Activated naive CD4-positive, alpha-beta T cell treated with anti-CD3 and anti-CD28 coated beads for 36 hours (primary cell): ENCODE results near the gene MAP1LC3C. TPM values are rescaled to one million over a fixed set of nuclear protein-coding genes. Genes with fewer than 3 reads are reported as not detected.
"Not testable (repeated sequence)": the region's sequence is repeated elsewhere in the genome, so short reads cannot be mapped to it uniquely, and the experiment has no call there.

Experiments
- CTCF ChIA-PET: fragments of 350-600 bp; sonication (Branson Sonifier 250); formaldehyde crosslinking; loops from one replicate; lab custom pipeline; 2021; ENCODE audit warnings: antibody characterized with exemption; lab: Charles Lee
- DNase-seq: peaks from one replicate; pipeline ENCODE4 v3.0.0-alpha.2; 2020
- H3K27ac Mint-ChIP-seq: one replicate; pipeline ENCODE4 v1.8.0; 2021; ENCODE audit warnings: mild to moderate bottlenecking, mixed read lengths
- H3K27me3 Mint-ChIP-seq: one replicate; pipeline ENCODE4 v1.8.0; 2021; ENCODE audit warnings: low read depth, mixed read lengths
- H3K36me3 Mint-ChIP-seq: one replicate; pipeline ENCODE4 v1.8.0; 2021; ENCODE audit warnings: low read depth, mixed read lengths
- H3K4me1 Mint-ChIP-seq: one replicate; pipeline ENCODE4 v1.8.0; 2021; ENCODE audit warnings: low read depth, mixed read lengths
- H3K4me3 Mint-ChIP-seq: one replicate; pipeline ENCODE4 v1.8.0; 2021; ENCODE audit warnings: mild to moderate bottlenecking, moderate library complexity, mixed read lengths
- H3K9me3 Mint-ChIP-seq: one replicate; pipeline ENCODE4 v1.8.0; 2021; ENCODE audit warnings: mixed read lengths
- intact Hi-C: fragments of 100-400 bp; cut with micrococcal nuclease; formaldehyde crosslinking; loops from one replicate; pipeline ENCODE4 v1.15.1; 2023
- total RNA-seq, 2 experiments: library from RNA; stranded (reverse); gene quantifications; one replicate each; pipeline ENCODE4 v1.2.3, GENCODE V29; 2021

Gene MAP1LC3C
- total RNA-seq, 2 experiments from 2014 or later, result not detected

GRCh38 chr1:241988389-241988930 lies 10.4 kb downstream of the MAP1LC3C start:
- H3K9me3 Mint-ChIP-seq, intact Hi-C loops, CTCF ChIA-PET, H3K27ac Mint-ChIP-seq, H3K4me1 Mint-ChIP-seq, H3K27me3 Mint-ChIP-seq, H3K4me3 Mint-ChIP-seq, DNase-seq, H3K36me3 Mint-ChIP-seq: not testable (repeated sequence)

- Mint-ChIP-seq H3K4me1 (no peaks in the 10 kb centered on the region), H3K36me3 (no peaks in the 10 kb centered on the region), H3K27ac (no peak overlapping the region), H3K4me3 (no peak overlapping the region), H3K27me3 (no peaks in the 10 kb centered on the region), H3K9me3 (no peaks in the 10 kb centered on the region)
- CTCF ChIA-PET, result interaction anchor here (0.7 to 2.2 kb wide), 7 partner anchors 10 to 375 kb away, joined by 3 to 17 read pairs (median 5); partner anchors contain the start of gene MAP1LC3C
- intact Hi-C loops, result loop anchor here (1.0 to 2.0 kb wide), 2 partner anchors 89 to 375 kb away; no protein-coding TSS in a partner anchor
- DNase-seq, result peak; percentile 43
Measured at GRCh38 chr1:241985787-241986186, 13.1 kb downstream of the MAP1LC3C start.

- intact Hi-C loops, result no loop called here
- no peaks in the 10 kb centered on the region for H3K9me3 Mint-ChIP-seq
- no peaks in the 10 kb centered on the region for H3K36me3 Mint-ChIP-seq
- H3K4me3 Mint-ChIP-seq, result no peak overlapping the region
- no peak overlapping the region for H3K27ac Mint-ChIP-seq
- H3K4me1 Mint-ChIP-seq, result no peaks in the 10 kb centered on the region
- CTCF ChIA-PET, result no interaction called here
- peaks cover 2% of the 10 kb centered on the region for H3K27me3 Mint-ChIP-seq
- DNase-seq, result no peak
Measured at GRCh38 chr1:241979926-241980325, 19.0 kb downstream of the MAP1LC3C start.

DNA sequence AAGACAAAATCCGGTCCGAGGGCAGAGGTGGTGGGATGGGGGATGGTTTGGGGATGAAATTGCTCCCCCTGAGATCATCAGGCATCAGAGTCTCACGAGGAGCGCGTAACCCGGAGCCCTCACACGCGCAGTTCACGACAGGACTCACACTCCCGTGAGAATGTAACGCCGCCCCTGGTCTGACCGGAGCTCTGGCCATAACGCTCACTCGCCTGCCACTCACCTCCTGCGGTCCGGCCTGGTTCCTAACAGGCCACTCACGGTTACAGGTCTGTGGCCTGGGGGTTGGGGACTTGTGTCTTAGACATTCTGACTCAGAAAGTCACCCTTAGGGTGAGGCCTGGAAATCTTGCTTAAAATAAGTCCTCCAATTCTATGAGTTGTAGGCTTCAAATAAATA lies 19.8 kb downstream of the MAP1LC3C start:
- no peak for DNase-seq
- Mint-ChIP-seq H3K27me3 (peaks cover 2% of the 10 kb centered on the region), H3K4me3 (no peak overlapping the region), H3K9me3 (no peaks in the 10 kb centered on the region), H3K36me3 (no peaks in the 10 kb centered on the region), H3K27ac (no peak overlapping the region), H3K4me1 (no peaks in the 10 kb centered on the region)
- CTCF ChIA-PET, result no interaction called here
- intact Hi-C loops, result no loop called here

GRCh38 chr1:241976229-241976628 lies 22.7 kb downstream of the MAP1LC3C start:
- Mint-ChIP-seq H3K36me3 (no peaks in the 10 kb centered on the region), H3K9me3 (no peaks in the 10 kb centered on the region), H3K4me1 (no peaks in the 10 kb centered on the region), H3K4me3 (no peak overlapping the region), H3K27me3 (peaks cover 2% of the 10 kb centered on the region), H3K27ac (no peak overlapping the region)
- intact Hi-C loops, result no loop called here
- CTCF ChIA-PET, result no interaction called here
- DNase-seq, result no peak

DNA sequence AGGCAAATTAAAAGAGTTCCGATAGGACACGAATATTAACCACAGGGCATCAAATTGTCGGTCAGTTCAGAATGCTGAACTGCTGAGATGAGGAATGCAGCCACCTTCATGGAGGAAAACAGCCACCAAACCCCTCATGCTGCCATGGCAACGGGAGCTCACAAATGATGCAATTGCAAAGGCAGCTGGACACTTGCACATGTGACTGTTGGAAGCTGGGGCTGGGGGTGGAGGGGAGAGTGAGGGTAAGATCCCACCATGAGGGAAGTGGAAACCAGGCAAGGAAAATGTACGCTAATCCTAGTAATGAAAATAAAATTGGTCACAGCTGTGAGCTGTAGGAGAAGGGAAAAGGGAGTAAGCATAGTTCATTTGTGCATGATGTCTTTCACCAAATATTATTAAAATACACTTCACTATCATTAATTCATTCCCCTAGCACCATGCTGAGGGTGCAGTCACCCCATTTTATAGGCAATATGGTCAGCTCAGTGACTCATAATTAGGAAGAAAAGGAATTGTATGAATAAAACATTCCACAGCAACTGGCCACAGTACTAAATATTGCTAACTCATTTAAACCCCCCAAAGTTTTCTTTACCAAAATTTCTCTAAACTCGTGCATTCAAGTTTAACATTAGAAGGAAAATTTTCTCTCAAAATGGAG lies 26.1 kb downstream of the MAP1LC3C start:
- DNase-seq, result no peak
- intact Hi-C loops, result no loop called here
- no peaks in the 10 kb centered on the region for H3K27me3 Mint-ChIP-seq
- no peaks in the 10 kb centered on the region for H3K36me3 Mint-ChIP-seq
- H3K27ac Mint-ChIP-seq, result no peak overlapping the region
- H3K4me3 Mint-ChIP-seq, result no peak overlapping the region
- H3K4me1 Mint-ChIP-seq, result no peaks in the 10 kb centered on the region
- CTCF ChIA-PET, result no interaction called here
- no peaks in the 10 kb centered on the region for H3K9me3 Mint-ChIP-seq

GRCh38 chr1:241968611-241969010 lies 30.3 kb downstream of the MAP1LC3C start:
- no peaks in the 10 kb centered on the region for H3K27me3 Mint-ChIP-seq
- no peak overlapping the region for H3K27ac Mint-ChIP-seq
- intact Hi-C loops, result no loop called here
- no peaks in the 10 kb centered on the region for H3K9me3 Mint-ChIP-seq
- no peaks in the 10 kb centered on the region for H3K4me1 Mint-ChIP-seq
- no peak for DNase-seq
- CTCF ChIA-PET, result no interaction called here
- no peak overlapping the region for H3K4me3 Mint-ChIP-seq
- no peaks in the 10 kb centered on the region for H3K36me3 Mint-ChIP-seq

DNA sequence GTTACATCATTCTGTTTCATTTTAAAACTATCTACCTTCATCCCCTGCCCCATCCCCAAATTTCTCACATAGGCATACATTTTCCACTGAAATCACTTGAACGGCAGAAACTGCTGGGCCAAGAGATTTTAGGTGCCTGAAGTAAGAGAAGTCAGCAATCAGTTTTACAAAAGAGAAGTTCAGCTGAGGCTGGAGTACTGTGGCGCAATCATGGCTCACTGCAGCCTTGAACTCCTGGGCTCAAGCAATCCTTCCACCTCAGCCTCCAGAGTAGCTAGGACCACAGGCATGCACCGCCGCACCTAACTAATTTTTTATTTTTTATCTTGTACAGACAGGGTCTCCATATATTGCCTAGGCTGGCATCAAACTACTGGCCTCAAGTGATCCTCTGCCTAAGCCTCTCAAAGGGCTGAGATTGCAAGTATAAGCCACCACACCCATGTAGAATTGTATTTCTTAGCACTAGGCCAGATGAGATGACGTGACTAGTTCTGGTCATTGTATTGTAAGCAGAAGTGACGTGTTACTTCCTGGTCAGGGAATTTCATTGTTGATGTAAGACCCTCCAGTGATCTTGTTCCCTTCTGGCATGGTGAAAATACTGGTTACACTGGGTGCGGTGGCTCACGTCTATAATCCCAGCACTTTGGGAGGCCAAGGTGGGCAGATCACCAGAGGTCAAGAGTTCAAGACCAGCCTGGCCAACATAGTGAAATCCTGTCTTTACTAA lies 34.2 kb downstream of the MAP1LC3C start:
- intact Hi-C loops, result no loop called here
- no peak for DNase-seq
- CTCF ChIA-PET, result no interaction called here
- Mint-ChIP-seq H3K9me3 (no peaks in the 10 kb centered on the region), H3K36me3 (no peaks in the 10 kb centered on the region), H3K27me3 (no peaks in the 10 kb centered on the region), H3K27ac (no peak overlapping the region), H3K4me3 (no peak overlapping the region), H3K4me1 (no peaks in the 10 kb centered on the region)

GRCh38 chr1:241963722-241964121 lies 35.2 kb downstream of the MAP1LC3C start:
- no peaks in the 10 kb centered on the region for H3K9me3 Mint-ChIP-seq
- DNase-seq, result no peak
- CTCF ChIA-PET, result no interaction called here
- H3K36me3 Mint-ChIP-seq, result no peaks in the 10 kb centered on the region
- no peaks in the 10 kb centered on the region for H3K27me3 Mint-ChIP-seq
- H3K4me3 Mint-ChIP-seq, result no peak overlapping the region
- H3K4me1 Mint-ChIP-seq, result no peaks in the 10 kb centered on the region
- no peak overlapping the region for H3K27ac Mint-ChIP-seq
- intact Hi-C loops, result no loop called here

DNA sequence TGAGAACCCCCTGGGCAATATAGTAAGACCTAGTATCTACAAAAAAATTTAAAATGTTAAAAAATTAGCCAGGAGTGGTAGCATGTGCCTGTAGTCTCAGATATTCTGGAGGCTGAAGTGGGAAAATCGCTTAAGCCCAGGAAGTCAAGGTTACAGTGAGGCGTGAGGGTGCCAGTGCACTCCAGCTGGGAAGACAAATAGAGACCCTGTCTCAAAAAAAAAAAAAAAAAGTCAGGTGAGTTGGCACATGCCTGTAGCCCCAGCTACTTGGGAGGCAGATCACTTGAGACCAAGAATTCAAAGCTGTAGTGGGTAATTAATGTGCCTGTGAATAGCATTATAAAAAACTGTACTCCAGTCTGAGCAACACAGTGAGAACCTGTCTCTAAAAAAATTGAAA lies 36.7 kb downstream of the MAP1LC3C start:
- Mint-ChIP-seq H3K4me3 (no peak overlapping the region), H3K9me3 (no peaks in the 10 kb centered on the region), H3K27me3 (no peaks in the 10 kb centered on the region), H3K36me3 (no peaks in the 10 kb centered on the region), H3K4me1 (no peaks in the 10 kb centered on the region), H3K27ac (no peak overlapping the region)
- intact Hi-C loops, result no loop called here
- CTCF ChIA-PET, result no interaction called here
- no peak for DNase-seq

- H3K4me3 Mint-ChIP-seq, result no peak within 1 kb of the TSS
- H3K27ac Mint-ChIP-seq, result no peak within 1 kb of the TSS
- DNase-seq, result no peak
- intact Hi-C loops, result no loop called here
- no peaks in the 10 kb centered on the region for H3K9me3 Mint-ChIP-seq
- CTCF ChIA-PET, result interaction anchor here (1.3 to 1.6 kb wide), 2 partner anchors 39 to 43 kb away, joined by 3 to 4 read pairs; no protein-coding TSS in a partner anchor
- no peaks in the 10 kb centered on the region for H3K4me1 Mint-ChIP-seq
- H3K36me3 Mint-ChIP-seq, result no peaks in the 10 kb centered on the region
- H3K27me3 Mint-ChIP-seq, result no peaks in the 10 kb centered on the region
Measured at GRCh38 chr1:241957692-241958494, 41.0 kb downstream of the MAP1LC3C start, which contains the start of gene BECN2. Gene BECN2, plus strand, starts transcription at chr1:241957767. Its CDS starts 0 bp downstream, at chr1:241957767.

- no peak for DNase-seq
- H3K27me3 Mint-ChIP-seq, result peaks cover 6% of the 10 kb centered on the region
- H3K9me3 Mint-ChIP-seq, result no peaks in the 10 kb centered on the region
- no peak overlapping the region for H3K27ac Mint-ChIP-seq
- no peak overlapping the region for H3K4me3 Mint-ChIP-seq
- H3K36me3 Mint-ChIP-seq, result no peaks in the 10 kb centered on the region
- intact Hi-C loops, result no loop called here
- no peaks in the 10 kb centered on the region for H3K4me1 Mint-ChIP-seq
- CTCF ChIA-PET, result interaction anchor here (0.8 kb wide), 1 partner anchor 27 kb away, joined by 3 read pairs; no protein-coding TSS in a partner anchor
Measured at GRCh38 chr1:241950390-241950789, 48.5 kb downstream of the MAP1LC3C start.
